GM19239 (cell line): ENCODE results near the gene TOP1.
"Not testable (repeated sequence)": the region's sequence is repeated elsewhere in the genome, so short reads cannot be mapped to it uniquely, and the experiment has no call there.

ENCODE experiments used
- DNase-seq: peaks from one replicate; pipeline ENCODE4 v3.0.0; 2011; ENCODE audit warnings: low spot score; ENCODE audit not compliant: insufficient read length
- FAIRE-seq: peaks from 2 replicates; lab custom pipeline; 2011; peaks lifted over from hg19 to GRCh38; lab: Jason Lieb, UNC

Gene TOP1

GRCh38 chr20:41003143-41003935 is 25.3 kb upstream of the TOP1 start:
- DNase-seq (no peak), FAIRE-seq (no peak)

- not testable (repeated sequence) for DNase-seq, FAIRE-seq
Observed at GRCh38 chr20:41003936-41004294, 24.7 kb upstream of the TOP1 start.

- DNase-seq = no peak
- FAIRE-seq = no peak
Observed at GRCh38 chr20:41004531-41005360, 23.9 kb upstream of the TOP1 start.

- FAIRE-seq = no peak
Observed at GRCh38 chr20:41005361-41005729, 23.3 kb upstream of the TOP1 start.

GRCh38 chr20:41006126-41006935 is 22.3 kb upstream of the TOP1 start:
- DNase-seq (no peak), FAIRE-seq (no peak)

More at GRCh38 chr20:41005361-41005729, 23.3 kb upstream of the TOP1 start:
- no peak for DNase-seq

GRCh38 chr20:41006936-41007474 is 21.6 kb upstream of the TOP1 start:
- no peak for FAIRE-seq
- DNase-seq = no peak

- FAIRE-seq (no peak), DNase-seq (no peak)
Observed at GRCh38 chr20:41007481-41007880, 21.1 kb upstream of the TOP1 start.

- DNase-seq (no peak), FAIRE-seq (no peak)
Observed at GRCh38 chr20:41009946-41010345, 18.7 kb upstream of the TOP1 start.

GRCh38 chr20:41011551-41012067 is 17.0 kb upstream of the TOP1 start:
- peak; percentile 80 for DNase-seq
- FAIRE-seq = peak; percentile 97

- no peak for DNase-seq
- no peak for FAIRE-seq
Observed at GRCh38 chr20:41014561-41015088, 14.0 kb upstream of the TOP1 start.

- no peak for DNase-seq
- no peak for FAIRE-seq
Observed at GRCh38 chr20:41017448-41018042, 11.1 kb upstream of the TOP1 start.

GRCh38 chr20:41018153-41018552 is 10.5 kb upstream of the TOP1 start:
- FAIRE-seq (no peak), DNase-seq (no peak)

- FAIRE-seq (no peak), DNase-seq (no peak)
Observed at GRCh38 chr20:41023549-41023948, 5.1 kb upstream of the TOP1 start.

- no peak for FAIRE-seq
- DNase-seq = no peak
Observed at GRCh38 chr20:41027366-41027765, 1.3 kb upstream of the TOP1 start.

- no peak for DNase-seq
- no peak for FAIRE-seq
Observed at GRCh38 chr20:41027872-41028358, 707 bp upstream of the TOP1 start.

GRCh38 chr20:41029150-41029901 is 704 bp downstream of the TOP1 start:
- peak; percentile 22 for DNase-seq
- no peak for FAIRE-seq

- FAIRE-seq = no peak
Observed at GRCh38 chr20:41030061-41030460, 1.4 kb downstream of the TOP1 start.

GRCh38 chr20:41030531-41031242 is 2.1 kb downstream of the TOP1 start:
- FAIRE-seq = no peak
- no peak for DNase-seq

More at GRCh38 chr20:41030061-41030460, 1.4 kb downstream of the TOP1 start:
- DNase-seq = no peak
